Measurements from ENCODE around the gene PDX1.

- TF ChIP-seq POLR2A (IDR thresholded peaks at IDR 0.05) (no peak), CTCF (IDR thresholded peaks at IDR 0.05 in 4 of 5, conservative IDR thresholded peaks at IDR 0.05 in 1 of 5) (no peak)
These were observed 41.7 kb downstream of the PDX1 start for GRCh38 chr13:27961227-27962085.

Measured in gastrocnemius medialis (tissue), 4 donors.